Measurements from ENCODE around the gene OBSCN.

OBSCN gene

DNA sequence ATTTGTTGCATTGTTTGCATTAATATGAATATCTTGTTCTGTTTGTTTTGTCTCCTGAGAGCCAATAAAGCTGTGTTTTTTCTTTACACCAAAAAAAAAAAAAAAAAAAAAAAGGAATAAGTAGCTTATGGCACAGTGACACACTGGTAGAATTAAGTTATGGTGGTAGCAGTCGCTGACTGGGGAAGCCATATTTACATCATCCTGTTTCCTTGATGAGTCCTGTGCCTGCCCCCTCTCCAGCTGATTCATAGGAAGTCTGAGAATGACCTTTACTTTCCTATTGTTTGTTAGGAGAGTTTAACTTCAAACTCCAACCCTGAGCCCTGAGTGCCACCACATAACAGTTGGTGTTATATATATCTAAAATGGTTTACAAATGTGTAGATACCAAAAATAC lies 62.2 kb downstream of the OBSCN start:
- Histone ChIP-seq H3K27me3 (ENCODE audit: insufficient read depth, poor library complexity, severe bottlenecking) (peaks cover 4% of the 10 kb centered on the region), H3K4me3 (replicated peaks; ENCODE audit: insufficient read depth, low read length) (no peak overlapping the region), H3K27ac (replicated peaks) (no peak overlapping the region)
- no peak for DNase-seq (ENCODE audit: low read depth in 1 of 2, low spot score in 1 of 2)
- TF ChIP-seq SPI1 (IDR thresholded peaks at IDR 0.05; ENCODE audit: borderline replicate concordance, low read depth) (no peak), GABPA (IDR thresholded peaks at IDR 0.05; ENCODE audit: low read depth) (no peak), POLR2AphosphoS5 (IDR thresholded peaks at IDR 0.05; ENCODE audit: low read depth) (no peak)
- TF ChIP-seq, protein P1, sequence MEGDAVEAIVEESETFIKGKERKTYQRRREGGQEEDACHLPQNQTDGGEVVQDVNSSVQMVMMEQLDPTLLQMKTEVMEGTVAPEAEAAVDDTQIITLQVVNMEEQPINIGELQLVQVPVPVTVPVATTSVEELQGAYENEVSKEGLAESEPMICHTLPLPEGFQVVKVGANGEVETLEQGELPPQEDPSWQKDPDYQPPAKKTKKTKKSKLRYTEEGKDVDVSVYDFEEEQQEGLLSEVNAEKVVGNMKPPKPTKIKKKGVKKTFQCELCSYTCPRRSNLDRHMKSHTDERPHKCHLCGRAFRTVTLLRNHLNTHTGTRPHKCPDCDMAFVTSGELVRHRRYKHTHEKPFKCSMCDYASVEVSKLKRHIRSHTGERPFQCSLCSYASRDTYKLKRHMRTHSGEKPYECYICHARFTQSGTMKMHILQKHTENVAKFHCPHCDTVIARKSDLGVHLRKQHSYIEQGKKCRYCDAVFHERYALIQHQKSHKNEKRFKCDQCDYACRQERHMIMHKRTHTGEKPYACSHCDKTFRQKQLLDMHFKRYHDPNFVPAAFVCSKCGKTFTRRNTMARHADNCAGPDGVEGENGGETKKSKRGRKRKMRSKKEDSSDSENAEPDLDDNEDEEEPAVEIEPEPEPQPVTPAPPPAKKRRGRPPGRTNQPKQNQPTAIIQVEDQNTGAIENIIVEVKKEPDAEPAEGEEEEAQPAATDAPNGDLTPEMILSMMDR (IDR thresholded peaks at IDR 0.05; ENCODE audit: insufficient read depth, low read length) = no peak
- TF ChIP-seq, protein P2, sequence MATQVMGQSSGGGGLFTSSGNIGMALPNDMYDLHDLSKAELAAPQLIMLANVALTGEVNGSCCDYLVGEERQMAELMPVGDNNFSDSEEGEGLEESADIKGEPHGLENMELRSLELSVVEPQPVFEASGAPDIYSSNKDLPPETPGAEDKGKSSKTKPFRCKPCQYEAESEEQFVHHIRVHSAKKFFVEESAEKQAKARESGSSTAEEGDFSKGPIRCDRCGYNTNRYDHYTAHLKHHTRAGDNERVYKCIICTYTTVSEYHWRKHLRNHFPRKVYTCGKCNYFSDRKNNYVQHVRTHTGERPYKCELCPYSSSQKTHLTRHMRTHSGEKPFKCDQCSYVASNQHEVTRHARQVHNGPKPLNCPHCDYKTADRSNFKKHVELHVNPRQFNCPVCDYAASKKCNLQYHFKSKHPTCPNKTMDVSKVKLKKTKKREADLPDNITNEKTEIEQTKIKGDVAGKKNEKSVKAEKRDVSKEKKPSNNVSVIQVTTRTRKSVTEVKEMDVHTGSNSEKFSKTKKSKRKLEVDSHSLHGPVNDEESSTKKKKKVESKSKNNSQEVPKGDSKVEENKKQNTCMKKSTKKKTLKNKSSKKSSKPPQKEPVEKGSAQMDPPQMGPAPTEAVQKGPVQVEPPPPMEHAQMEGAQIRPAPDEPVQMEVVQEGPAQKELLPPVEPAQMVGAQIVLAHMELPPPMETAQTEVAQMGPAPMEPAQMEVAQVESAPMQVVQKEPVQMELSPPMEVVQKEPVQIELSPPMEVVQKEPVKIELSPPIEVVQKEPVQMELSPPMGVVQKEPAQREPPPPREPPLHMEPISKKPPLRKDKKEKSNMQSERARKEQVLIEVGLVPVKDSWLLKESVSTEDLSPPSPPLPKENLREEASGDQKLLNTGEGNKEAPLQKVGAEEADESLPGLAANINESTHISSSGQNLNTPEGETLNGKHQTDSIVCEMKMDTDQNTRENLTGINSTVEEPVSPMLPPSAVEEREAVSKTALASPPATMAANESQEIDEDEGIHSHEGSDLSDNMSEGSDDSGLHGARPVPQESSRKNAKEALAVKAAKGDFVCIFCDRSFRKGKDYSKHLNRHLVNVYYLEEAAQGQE (IDR thresholded peaks at IDR 0.05; ENCODE audit: insufficient replicate concordance, low read depth) = no peak

DNA sequence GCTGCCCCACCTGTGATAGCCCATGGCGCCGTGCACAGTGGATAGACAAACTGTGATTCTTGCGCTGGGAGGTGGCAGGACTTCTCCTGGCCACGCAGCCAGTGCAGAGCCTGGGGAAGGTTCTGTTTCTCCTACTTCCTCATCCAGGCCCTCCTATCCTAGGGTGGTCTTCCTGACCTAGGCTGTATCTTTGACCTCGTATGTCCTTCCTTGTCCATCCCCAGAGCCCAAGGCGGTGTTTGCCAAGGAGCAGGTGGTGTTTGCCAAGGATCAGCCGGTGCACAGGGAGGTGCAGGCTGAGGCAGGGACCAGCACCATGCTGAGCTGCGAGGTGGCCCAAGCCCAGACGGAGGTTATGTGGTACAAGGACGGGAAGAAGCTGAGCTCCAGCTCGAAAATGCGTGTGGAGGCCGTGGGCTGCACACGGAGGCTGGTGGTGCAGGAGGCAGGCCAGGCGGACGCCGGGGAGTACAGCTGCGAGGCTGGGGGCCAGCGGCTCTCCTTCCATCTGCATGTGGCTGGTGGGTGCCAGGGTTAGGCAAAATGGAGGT lies 63.9 kb downstream of the OBSCN start:
- TF ChIP-seq, protein P2 (IDR thresholded peaks at IDR 0.05; ENCODE audit: insufficient replicate concordance, low read depth) = no peak
- TF ChIP-seq, protein P1 (IDR thresholded peaks at IDR 0.05; ENCODE audit: insufficient read depth, low read length) = no peak
- TF ChIP-seq POLR2AphosphoS5 (IDR thresholded peaks at IDR 0.05; ENCODE audit: low read depth) (no peak), SPI1 (IDR thresholded peaks at IDR 0.05; ENCODE audit: borderline replicate concordance, low read depth) (no peak), GABPA (IDR thresholded peaks at IDR 0.05; ENCODE audit: low read depth) (no peak)
- no peak overlapping the region for H3K27ac ChIP-seq (replicated peaks)
- peaks cover 20% of the 10 kb centered on the region for H3K27me3 ChIP-seq (ENCODE audit: insufficient read depth, poor library complexity, severe bottlenecking)
- H3K4me3 ChIP-seq (replicated peaks; ENCODE audit: insufficient read depth, low read length) = no peak overlapping the region
- no peak for DNase-seq (ENCODE audit: low read depth in 1 of 2, low spot score in 1 of 2)

DNA sequence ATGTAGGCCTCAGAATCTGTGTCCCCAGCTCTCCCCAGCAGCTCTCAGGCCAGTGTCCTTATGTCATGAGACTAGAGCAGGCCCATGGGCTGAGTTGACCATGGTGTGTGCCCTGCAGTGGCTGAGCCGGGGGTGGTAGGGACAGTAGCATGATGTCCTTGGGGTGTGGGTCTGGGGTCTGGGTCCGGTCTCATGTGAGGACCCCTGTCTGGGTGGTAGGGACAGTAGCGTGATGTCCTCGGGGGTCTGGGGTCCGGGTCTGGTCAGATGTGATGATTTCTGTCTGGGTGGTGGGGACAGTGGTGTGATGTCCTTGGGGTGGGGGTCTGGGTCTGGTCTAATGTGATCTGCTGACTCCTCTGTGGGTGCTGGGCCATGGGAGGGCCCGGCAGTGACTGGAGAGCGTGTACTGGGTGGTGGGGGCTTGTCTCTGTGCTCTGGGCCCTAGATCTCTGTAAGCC lies 64.5 kb downstream of the OBSCN start:
- Histone ChIP-seq H3K27ac (replicated peaks) (no peak overlapping the region), H3K27me3 (ENCODE audit: insufficient read depth, poor library complexity, severe bottlenecking) (peaks cover 21% of the 10 kb centered on the region), H3K4me3 (replicated peaks; ENCODE audit: insufficient read depth, low read length) (no peak overlapping the region)
- DNase-seq (ENCODE audit: low read depth in 1 of 2, low spot score in 1 of 2) = no peak
- TF ChIP-seq GABPA (IDR thresholded peaks at IDR 0.05; ENCODE audit: low read depth) (no peak), SPI1 (IDR thresholded peaks at IDR 0.05; ENCODE audit: borderline replicate concordance, low read depth) (no peak), POLR2AphosphoS5 (IDR thresholded peaks at IDR 0.05; ENCODE audit: low read depth) (no peak)
- TF ChIP-seq, protein P1 (IDR thresholded peaks at IDR 0.05; ENCODE audit: insufficient read depth, low read length) = no peak
- TF ChIP-seq, protein P2 (IDR thresholded peaks at IDR 0.05; ENCODE audit: insufficient replicate concordance, low read depth) = no peak

Measured in HL-60 (cell line).